Stimulated activated naive CD8-positive, alpha-beta T cell treated with anti-CD3 and anti-CD28 coated beads, Interleukin-15, amount 100 ng/mL, for 72 hours (primary cell): ENCODE data around the gene ZSWIM6.

Source experiments
- ATAC-seq: fragments of 150-1000 bp; cut with Tn5 transposase; 2 replicates; pipeline ENCODE4 v1.10.0; 2021; ENCODE audit warnings: mild to moderate bottlenecking, moderate library complexity
- DNase-seq, 2 donors: peaks; one replicate each; pipeline ENCODE4 v3.0.0; 2021 to 2022
- H3K27ac Mint-ChIP-seq, 2 donors: one replicate each; pipeline ENCODE4 v1.8.0; 2022; ENCODE audit warnings: mild to moderate bottlenecking in 2 of 2, mixed read lengths in 2 of 2, moderate library complexity in 2 of 2
- H3K27me3 Mint-ChIP-seq: one replicate; pipeline ENCODE4 v1.8.0; 2022; ENCODE audit warnings: mixed read lengths
- H3K4me1 Mint-ChIP-seq: one replicate; pipeline ENCODE4 v1.8.0; 2022; ENCODE audit warnings: mild to moderate bottlenecking, mixed read lengths
- H3K4me3 Mint-ChIP-seq, 2 donors: one replicate each; pipeline ENCODE4 v1.8.0; 2022; ENCODE audit warnings: mild to moderate bottlenecking in 2 of 2, mixed read lengths in 2 of 2, moderate library complexity in 1 of 2
- H3K9me3 Mint-ChIP-seq, 2 donors: one replicate each; pipeline ENCODE4 v1.8.0; 2022; ENCODE audit warnings: mixed read lengths in 2 of 2

Gene ZSWIM6

GRCh38 chr5:61331407-61332357 lies at the start of gene ZSWIM6:
Gene ZSWIM6, plus strand, starts transcription at chr5:61332258. Its CDS starts 15 bp downstream, at chr5:61332273.
- peak within 1 kb of the TSS; percentile 98 to 99 for H3K27ac Mint-ChIP-seq
- ATAC-seq: peak; percentile 84
- peak; percentile 95 to 97 for DNase-seq
- peak within 1 kb of the TSS; percentile 97 to 98 for H3K4me3 Mint-ChIP-seq
- H3K27me3 Mint-ChIP-seq: peaks cover 30% of the 10 kb centered on the region
- H3K4me1 Mint-ChIP-seq: peaks cover 53% of the 10 kb centered on the region
- H3K9me3 Mint-ChIP-seq: no peaks in the 10 kb centered on the region

GRCh38 chr5:61283471-61283870 lies 48.6 kb upstream of the ZSWIM6 start:
- DNase-seq (no peak), ATAC-seq (no peak)
- no peak overlapping the region for H3K27ac Mint-ChIP-seq
- H3K9me3 Mint-ChIP-seq: no peaks in the 10 kb centered on the region
- no peaks in the 10 kb centered on the region for H3K27me3 Mint-ChIP-seq
- H3K4me1 Mint-ChIP-seq: peaks cover 20% of the 10 kb centered on the region
- H3K4me3 Mint-ChIP-seq: no peak overlapping the region

- no peaks in the 10 kb centered on the region for H3K27me3 Mint-ChIP-seq
- ATAC-seq: no peak
Observed at GRCh38 chr5:61285531-61285930, 46.5 kb upstream of the ZSWIM6 start.

GRCh38 chr5:61286446-61287132 lies 45.5 kb upstream of the ZSWIM6 start:
- Mint-ChIP-seq H3K9me3 (no peaks in the 10 kb centered on the region), H3K4me1 (no peaks in the 10 kb centered on the region), H3K27me3 (no peaks in the 10 kb centered on the region), H3K4me3 (no peak overlapping the region), H3K27ac (no peak overlapping the region)
- DNase-seq (no peak), ATAC-seq (no peak)

More at GRCh38 chr5:61285531-61285930, 46.5 kb upstream of the ZSWIM6 start:
- Mint-ChIP-seq H3K4me1 (peaks cover 10% of the 10 kb centered on the region), H3K9me3 (no peaks in the 10 kb centered on the region), H3K4me3 (no peak overlapping the region), H3K27ac (no peak overlapping the region)
- no peak for DNase-seq

- DNase-seq: no peak
- no peak for ATAC-seq
- no peaks in the 10 kb centered on the region for H3K9me3 Mint-ChIP-seq
- no peak overlapping the region for H3K27ac Mint-ChIP-seq
- H3K4me1 Mint-ChIP-seq: no peaks in the 10 kb centered on the region
- H3K4me3 Mint-ChIP-seq: no peak overlapping the region
- H3K27me3 Mint-ChIP-seq: no peaks in the 10 kb centered on the region
Observed at GRCh38 chr5:61287474-61287873, 44.6 kb upstream of the ZSWIM6 start.

- no peak overlapping the region for H3K4me3 Mint-ChIP-seq
- ATAC-seq: no peak
Observed at GRCh38 chr5:61289241-61289640, 42.8 kb upstream of the ZSWIM6 start.

GRCh38 chr5:61289669-61290306 lies 42.3 kb upstream of the ZSWIM6 start:
- no peaks in the 10 kb centered on the region for H3K9me3 Mint-ChIP-seq
- DNase-seq (no peak), ATAC-seq (no peak)
- H3K27me3 Mint-ChIP-seq: peaks cover 4% of the 10 kb centered on the region
- no peak overlapping the region for H3K27ac Mint-ChIP-seq
- no peak overlapping the region for H3K4me3 Mint-ChIP-seq
- no peaks in the 10 kb centered on the region for H3K4me1 Mint-ChIP-seq

More at GRCh38 chr5:61289241-61289640, 42.8 kb upstream of the ZSWIM6 start:
- no peaks in the 10 kb centered on the region for H3K9me3 Mint-ChIP-seq
- H3K4me1 Mint-ChIP-seq: no peaks in the 10 kb centered on the region
- DNase-seq: no peak
- H3K27ac Mint-ChIP-seq: no peak overlapping the region
- no peaks in the 10 kb centered on the region for H3K27me3 Mint-ChIP-seq

GRCh38 chr5:61290791-61291210 lies 41.3 kb upstream of the ZSWIM6 start:
- DNase-seq (no peak), ATAC-seq (no peak)
- Mint-ChIP-seq H3K27ac (no peak overlapping the region), H3K9me3 (no peaks in the 10 kb centered on the region), H3K4me3 (no peak overlapping the region), H3K27me3 (peaks cover 6% of the 10 kb centered on the region), H3K4me1 (no peaks in the 10 kb centered on the region)

GRCh38 chr5:61292062-61292657 lies 39.9 kb upstream of the ZSWIM6 start:
- no peak for DNase-seq
- no peaks in the 10 kb centered on the region for H3K4me1 Mint-ChIP-seq
- ATAC-seq: no peak
- no peak overlapping the region for H3K27ac Mint-ChIP-seq
- H3K4me3 Mint-ChIP-seq: no peak overlapping the region
- H3K27me3 Mint-ChIP-seq: peaks cover 6% of the 10 kb centered on the region
- H3K9me3 Mint-ChIP-seq: no peaks in the 10 kb centered on the region

GRCh38 chr5:61293071-61293470 lies 39.0 kb upstream of the ZSWIM6 start:
- Mint-ChIP-seq H3K27ac (no peak overlapping the region), H3K27me3 (peaks cover 6% of the 10 kb centered on the region), H3K4me1 (no peaks in the 10 kb centered on the region), H3K9me3 (no peaks in the 10 kb centered on the region), H3K4me3 (no peak overlapping the region)
- ATAC-seq: no peak
- no peak for DNase-seq

GRCh38 chr5:61293873-61294272 lies 38.2 kb upstream of the ZSWIM6 start:
- no peaks in the 10 kb centered on the region for H3K9me3 Mint-ChIP-seq
- no peaks in the 10 kb centered on the region for H3K4me1 Mint-ChIP-seq
- ATAC-seq (no peak), DNase-seq (no peak)
- H3K4me3 Mint-ChIP-seq: no peak overlapping the region
- no peak overlapping the region for H3K27ac Mint-ChIP-seq
- peaks cover 6% of the 10 kb centered on the region for H3K27me3 Mint-ChIP-seq

GRCh38 chr5:61295365-61295764 lies 36.7 kb upstream of the ZSWIM6 start:
- Mint-ChIP-seq H3K4me1 (no peaks in the 10 kb centered on the region), H3K27ac (no peak overlapping the region), H3K27me3 (peaks cover 6% of the 10 kb centered on the region), H3K9me3 (no peaks in the 10 kb centered on the region), H3K4me3 (no peak overlapping the region)
- DNase-seq: no peak
- no peak for ATAC-seq

GRCh38 chr5:61298066-61298465 lies 34.0 kb upstream of the ZSWIM6 start:
- peaks cover 6% of the 10 kb centered on the region for H3K27me3 Mint-ChIP-seq
- no peak overlapping the region for H3K4me3 Mint-ChIP-seq
- H3K9me3 Mint-ChIP-seq: no peaks in the 10 kb centered on the region
- DNase-seq (no peak), ATAC-seq (no peak)
- no peaks in the 10 kb centered on the region for H3K4me1 Mint-ChIP-seq
- H3K27ac Mint-ChIP-seq: no peak overlapping the region

- H3K27me3 Mint-ChIP-seq: peaks cover 6% of the 10 kb centered on the region
- no peak overlapping the region for H3K27ac Mint-ChIP-seq
- H3K4me1 Mint-ChIP-seq: no peaks in the 10 kb centered on the region
- DNase-seq: no peak
- H3K4me3 Mint-ChIP-seq: no peak overlapping the region
- no peaks in the 10 kb centered on the region for H3K9me3 Mint-ChIP-seq
- no peak for ATAC-seq
Observed at GRCh38 chr5:61298580-61298979, 33.5 kb upstream of the ZSWIM6 start.

- no peak for ATAC-seq
- Mint-ChIP-seq H3K27ac (no peak overlapping the region), H3K4me1 (no peaks in the 10 kb centered on the region), H3K9me3 (no peaks in the 10 kb centered on the region), H3K4me3 (no peak overlapping the region), H3K27me3 (peaks cover 6% of the 10 kb centered on the region)
- no peak for DNase-seq
Observed at GRCh38 chr5:61299261-61299681, 32.8 kb upstream of the ZSWIM6 start.
